IMR-90 (cell line): ENCODE data around the gene NR0B2.

ENCODE experiments used
- CTCF ChIP-seq: conservative IDR thresholded peaks from 2 replicates; pipeline ENCODE4 v1.5.1; 2012; ENCODE audit warnings: mild to moderate bottlenecking, low read depth, low read length, improper control_type of control experiment
- POLR2A ChIP-seq: IDR thresholded peaks from 2 replicates; pipeline ENCODE4 v1.6.1; 2012; ENCODE audit warnings: mild to moderate bottlenecking, low read depth, low read length
- RFX5 ChIP-seq: IDR thresholded peaks from 2 replicates; pipeline ENCODE4 v1.8.0; 2012; ENCODE audit warnings: low read depth, mild to moderate bottlenecking, low read length, moderate library complexity

- TF ChIP-seq POLR2A (no peak), CTCF (no peak), RFX5 (no peak)
These were observed 3.8 kb downstream of the NR0B2 start for GRCh38 chr1:26909951-26910342.
